ENCODE results near the gene TBX18. TPM values are rescaled to one million over a fixed set of nuclear protein-coding genes. Genes with fewer than 3 reads are reported as not detected.
A peak's percentile ranks its signal among the peaks of the same experiment; 100 is the strongest.

Gene TBX18
- total RNA-seq, 1 donor = 64.1 TPM

GRCh38 chr6:84796343-84796742, 31.9 kb upstream of the TBX18 start:
- no peak overlapping the region for H3K27ac ChIP-seq (ENCODE audit: low read depth, low read length)
- H2AFZ ChIP-seq (ENCODE audit: low read length) = no peak overlapping the region
- no peak overlapping the region for H3K4me2 ChIP-seq (ENCODE audit: insufficient read depth, low read length)
- H3K36me3 ChIP-seq (ENCODE audit: insufficient read depth, low read length) = no peaks in the 10 kb centered on the region
- H3K9me3 ChIP-seq (ENCODE audit: low read depth, low read length) = no peaks in the 10 kb centered on the region
- no peaks in the 10 kb centered on the region for H4K20me1 ChIP-seq (ENCODE audit: insufficient read depth, low read length)
- no peaks in the 10 kb centered on the region for H3K79me2 ChIP-seq (ENCODE audit: insufficient read depth, low read length)
- peaks cover 2% of the 10 kb centered on the region for H3K27me3 ChIP-seq (ENCODE audit: insufficient read depth, low read length)
- DNase-seq (ENCODE audit: insufficient read length, low spot score, missing footprints) = no peak
- no peak overlapping the region for H3K4me3 ChIP-seq (ENCODE audit: insufficient read depth, low read length)
- H3K4me1 ChIP-seq (ENCODE audit: insufficient read depth, low read length) = peaks cover 3% of the 10 kb centered on the region
- no peak for TF ChIP-seq CTCF (IDR thresholded peaks at IDR 0.05; ENCODE audit: extremely low read depth, low read depth, low read length)

- Histone ChIP-seq H4K20me1 (ENCODE audit: insufficient read depth, low read length) (no peaks in the 10 kb centered on the region), H3K9me3 (ENCODE audit: low read depth, low read length) (no peaks in the 10 kb centered on the region), H3K4me2 (ENCODE audit: insufficient read depth, low read length) (peak overlapping the region; percentile 57), H3K4me3 (ENCODE audit: insufficient read depth, low read length) (no peak overlapping the region), H3K79me2 (ENCODE audit: insufficient read depth, low read length) (no peaks in the 10 kb centered on the region), H2AFZ (ENCODE audit: low read length) (no peak overlapping the region), H3K36me3 (ENCODE audit: insufficient read depth, low read length) (no peaks in the 10 kb centered on the region), H3K27me3 (ENCODE audit: insufficient read depth, low read length) (peaks cover 2% of the 10 kb centered on the region), H3K4me1 (ENCODE audit: insufficient read depth, low read length) (peaks cover 6% of the 10 kb centered on the region), H3K27ac (ENCODE audit: low read depth, low read length) (no peak overlapping the region)
- no peak for DNase-seq (ENCODE audit: insufficient read length, low spot score, missing footprints)
- TF ChIP-seq CTCF (IDR thresholded peaks at IDR 0.05; ENCODE audit: extremely low read depth, low read depth, low read length) = no peak
These were observed 27.5 kb upstream of the TBX18 start for GRCh38 chr6:84791927-84792326.

- Histone ChIP-seq H3K36me3 (ENCODE audit: insufficient read depth, low read length) (no peaks in the 10 kb centered on the region), H3K4me2 (ENCODE audit: insufficient read depth, low read length) (peak overlapping the region; percentile 57), H3K4me3 (ENCODE audit: insufficient read depth, low read length) (peak overlapping the region; percentile 36), H3K27ac (ENCODE audit: low read depth, low read length) (no peak overlapping the region), H3K79me2 (ENCODE audit: insufficient read depth, low read length) (no peaks in the 10 kb centered on the region), H2AFZ (ENCODE audit: low read length) (no peak overlapping the region), H4K20me1 (ENCODE audit: insufficient read depth, low read length) (no peaks in the 10 kb centered on the region), H3K9me3 (ENCODE audit: low read depth, low read length) (no peaks in the 10 kb centered on the region), H3K4me1 (ENCODE audit: insufficient read depth, low read length) (peaks cover 6% of the 10 kb centered on the region), H3K27me3 (ENCODE audit: insufficient read depth, low read length) (no peaks in the 10 kb centered on the region)
- peak; percentile 85 for DNase-seq (ENCODE audit: insufficient read length, low spot score, missing footprints)
- TF ChIP-seq CTCF (IDR thresholded peaks at IDR 0.05; ENCODE audit: extremely low read depth, low read depth, low read length) = no peak
These were observed 26.8 kb upstream of the TBX18 start for GRCh38 chr6:84791233-84791632.

GRCh38 chr6:84789170-84789569, 24.8 kb upstream of the TBX18 start:
- no peaks in the 10 kb centered on the region for H3K36me3 ChIP-seq (ENCODE audit: insufficient read depth, low read length)
- H4K20me1 ChIP-seq (ENCODE audit: insufficient read depth, low read length) = no peaks in the 10 kb centered on the region
- H3K4me3 ChIP-seq (ENCODE audit: insufficient read depth, low read length) = no peak overlapping the region
- H3K27me3 ChIP-seq (ENCODE audit: insufficient read depth, low read length) = no peaks in the 10 kb centered on the region
- no peak for DNase-seq (ENCODE audit: insufficient read length, low spot score, missing footprints)
- no peaks in the 10 kb centered on the region for H3K79me2 ChIP-seq (ENCODE audit: insufficient read depth, low read length)
- H2AFZ ChIP-seq (ENCODE audit: low read length) = no peak overlapping the region
- no peaks in the 10 kb centered on the region for H3K9me3 ChIP-seq (ENCODE audit: low read depth, low read length)
- H3K4me2 ChIP-seq (ENCODE audit: insufficient read depth, low read length) = no peak overlapping the region
- no peak overlapping the region for H3K27ac ChIP-seq (ENCODE audit: low read depth, low read length)
- no peak for TF ChIP-seq CTCF (IDR thresholded peaks at IDR 0.05; ENCODE audit: extremely low read depth, low read depth, low read length)
- H3K4me1 ChIP-seq (ENCODE audit: insufficient read depth, low read length) = peaks cover 6% of the 10 kb centered on the region

All from osteoblast (primary cell).